H1 (cell line): ENCODE results near the gene DENND10. TPM values are rescaled to one million over a fixed set of nuclear protein-coding genes. Genes with fewer than 3 reads are reported as not detected.

Experiments used
- CTCF ChIA-PET: fragments of 300-600 bp; sonication (Branson Sonifier 250); formaldehyde crosslinking; loops from one replicate; lab custom pipeline; 2021; ENCODE audit not compliant: partially characterized antibody; lab: Charles Lee
- POLR2A ChIA-PET: fragments of 300-600 bp; sonication (Branson Sonifier 250); formaldehyde crosslinking; loops from one replicate; lab custom pipeline; 2021; ENCODE audit warnings: inconsistent platforms; ENCODE audit not compliant: partially characterized antibody; lab: Charles Lee
- DNase-seq, 2 experiments: peaks; one replicate each; pipeline versions ENCODE4 v3.0.0 to v3.0.0-alpha.2; 2010 to 2022; ENCODE audit warnings: low spot score in 2 of 2, low read depth in 1 of 2, mixed read lengths in 1 of 2
- FAIRE-seq: peaks from 2 replicates; lab custom pipeline; 2011; peaks lifted over from hg19 to GRCh38; lab: Jason Lieb, UNC
- H2AFZ ChIP-seq: 2 replicates; pipeline ENCODE4 v1.8.1; 2012; ENCODE audit warnings: low read length, inconsistent platforms
- H2AK5ac ChIP-seq: 2 replicates; pipeline ENCODE4 v1.6.1; 2013; ENCODE audit warnings: low read depth, low read length
- H2BK120ac ChIP-seq: replicated peaks from 2 replicates; pipeline ENCODE3; 2013; ENCODE audit warnings: low read depth, low read length, inconsistent platforms
- H2BK12ac ChIP-seq: 2 replicates; pipeline ENCODE4 v1.6.1; 2013; ENCODE audit warnings: low read depth, low read length
- H2BK15ac ChIP-seq: 2 replicates; pipeline ENCODE4 v1.6.1; 2013; ENCODE audit warnings: low read length
- H2BK20ac ChIP-seq: 2 replicates; pipeline ENCODE4 v1.6.1; 2013; ENCODE audit warnings: low read length
- H2BK5ac ChIP-seq: 2 replicates; pipeline ENCODE4 v1.6.1; 2013; ENCODE audit warnings: low read depth, low read length
- H3K14ac ChIP-seq: 2 replicates; pipeline ENCODE4 v1.6.1; 2013; ENCODE audit warnings: inconsistent platforms; ENCODE audit not compliant: insufficient read length
- H3K18ac ChIP-seq: 2 replicates; pipeline ENCODE4 v1.6.1; 2013; ENCODE audit warnings: low read length; ENCODE audit errors: extremely low read depth
- H3K23ac ChIP-seq: 2 replicates; pipeline ENCODE4 v1.6.1; 2013; ENCODE audit warnings: inconsistent platforms; ENCODE audit not compliant: insufficient read length
- H3K23me2 ChIP-seq: 2 replicates; pipeline ENCODE4 v1.6.1; 2013; ENCODE audit warnings: low read depth, low read length
- H3K27ac ChIP-seq: 2 replicates; pipeline ENCODE4 v1.6.1; 2011; ENCODE audit warnings: low read depth, low read length, inconsistent platforms
- H3K27me3 ChIP-seq, 4 experiments: replicated peaks in 1 of 4; 1 replicate in 1 of 4; 2 replicates in 3 of 4; pipeline versions ENCODE4 v1.6.1 to v1.8.1; 2011 to 2013; ENCODE audit warnings: low read length in 3 of 4, mild to moderate bottlenecking in 3 of 4, inconsistent platforms in 2 of 4, mixed read lengths in 2 of 4, moderate library complexity in 1 of 4; ENCODE audit not compliant: control insufficient read depth in 3 of 4, insufficient read depth in 3 of 4; ENCODE audit errors: extremely low read depth in 1 of 4
- H3K36me3 ChIP-seq, 4 experiments: 2 replicates each; pipeline versions ENCODE4 v1.6.1 to v1.8.1; 2011 to 2013; ENCODE audit warnings: mild to moderate bottlenecking in 4 of 4, low read length in 3 of 4, moderate library complexity in 2 of 4, control low read depth in 1 of 4, inconsistent platforms in 1 of 4; ENCODE audit not compliant: insufficient read depth in 4 of 4, control insufficient read depth in 2 of 4
- H3K4ac ChIP-seq: replicated peaks from 2 replicates; pipeline ENCODE3; 2013; ENCODE audit warnings: low read length, low read depth, mixed read lengths, inconsistent platforms; ENCODE audit not compliant: insufficient read length
- H3K4me1 ChIP-seq, 4 experiments: replicated peaks in 1 of 4; 1 replicate in 1 of 4; 2 replicates in 3 of 4; pipeline versions ENCODE4 v1.6.1 to v1.8.1; 2011 to 2013; ENCODE audit warnings: low read length in 3 of 4, inconsistent platforms in 2 of 4, mixed read lengths in 1 of 4; ENCODE audit not compliant: insufficient read depth in 4 of 4, control insufficient read depth in 3 of 4
- H3K4me2 ChIP-seq, 2 experiments: 2 replicates each; pipeline versions ENCODE4 v1.6.1 to v1.8.1; 2011 to 2013; ENCODE audit warnings: low read depth in 2 of 2, low read length in 2 of 2, control low read depth in 1 of 2, inconsistent platforms in 1 of 2, mild to moderate bottlenecking in 1 of 2; ENCODE audit not compliant: insufficient read depth in 1 of 2
- H3K4me3 ChIP-seq, 4 experiments: fragments of 200-600, 300-600 bp in 1 of 4; sonication (generic), shearing (Covaris generic), sonication (Bioruptor Twin) in 1 of 4; 2 replicates each; pipeline versions ENCODE4 v1.5.1 to v1.8.1; 2011 to 2016; ENCODE audit warnings: low read length in 4 of 4, low read depth in 3 of 4, control low read depth in 2 of 4, inconsistent platforms in 2 of 4, mild to moderate bottlenecking in 2 of 4, mixed read lengths in 1 of 4, moderate library complexity in 1 of 4; ENCODE audit not compliant: insufficient read depth in 2 of 4; ENCODE audit errors: extremely low read depth in 1 of 4
- H3K56ac ChIP-seq: replicated peaks from 2 replicates; pipeline ENCODE3; 2013; ENCODE audit warnings: low read depth, mild to moderate bottlenecking, mixed read lengths, low read length, inconsistent platforms; ENCODE audit not compliant: insufficient read length
- H3K79me1 ChIP-seq: 2 replicates; pipeline ENCODE4 v1.6.1; 2013; ENCODE audit warnings: low read depth, low read length, control low read depth
- H3K79me2 ChIP-seq, 2 experiments: 2 replicates each; pipeline versions ENCODE4 v1.6.1 to v1.8.1; 2012 to 2013; ENCODE audit warnings: low read length in 2 of 2, mild to moderate bottlenecking in 2 of 2, inconsistent platforms in 1 of 2; ENCODE audit not compliant: insufficient read depth in 2 of 2, control insufficient read depth in 1 of 2
- H3K9ac ChIP-seq, 4 experiments: replicated peaks in 1 of 4; 1 replicate in 1 of 4; 2 replicates in 3 of 4; pipeline versions ENCODE4 v1.6.1 to v1.8.1; 2011 to 2013; ENCODE audit warnings: low read depth in 3 of 4, low read length in 3 of 4, control low read depth in 2 of 4, mild to moderate bottlenecking in 2 of 4, moderate library complexity in 2 of 4, inconsistent platforms in 1 of 4; ENCODE audit errors: extremely low read depth in 1 of 4
- H3K9me3 ChIP-seq, 2 experiments: 2 replicates each; pipeline versions ENCODE4 v1.6.1 to v1.8.1; 2012 to 2013; ENCODE audit warnings: mild to moderate bottlenecking in 2 of 2, moderate library complexity in 2 of 2, control low read depth in 1 of 2, inconsistent platforms in 1 of 2, low read depth in 1 of 2, low read length in 1 of 2, mixed read lengths in 1 of 2; ENCODE audit not compliant: insufficient read depth in 2 of 2
- H4K20me1 ChIP-seq, 2 experiments: replicated peaks in 1 of 2; 2 replicates each; pipeline versions ENCODE3 to v1.8.1; 2011 to 2013; ENCODE audit warnings: inconsistent platforms in 2 of 2, low read length in 2 of 2, mild to moderate bottlenecking in 1 of 2; ENCODE audit not compliant: insufficient read depth in 2 of 2, control insufficient read depth in 1 of 2
- H4K5ac ChIP-seq: 2 replicates; pipeline ENCODE4 v1.6.1; 2013; ENCODE audit warnings: low read length, low read depth, mixed read lengths, inconsistent platforms; ENCODE audit not compliant: insufficient read length
- H4K8ac ChIP-seq: 2 replicates; pipeline ENCODE4 v1.8.0; 2013; ENCODE audit warnings: mild to moderate bottlenecking, moderate library complexity, low read length, inconsistent platforms; ENCODE audit not compliant: insufficient read depth; ENCODE audit errors: extremely low read depth
- H4K91ac ChIP-seq: replicated peaks from 2 replicates; pipeline ENCODE3; 2013; ENCODE audit warnings: low read length, mixed read lengths, inconsistent platforms; ENCODE audit not compliant: insufficient read length
- CEBPB ChIP-seq: IDR thresholded peaks from 2 replicates; pipeline ENCODE4 v1.6.1; 2012; ENCODE audit warnings: low read depth, low read length
- GABPA ChIP-seq: IDR thresholded peaks from 2 replicates; pipeline ENCODE4 v1.6.1; 2011; ENCODE audit warnings: mild to moderate bottlenecking, low read length, moderate library complexity, borderline replicate concordance; ENCODE audit not compliant: insufficient read depth
- NANOG ChIP-seq: IDR thresholded peaks from 2 replicates; pipeline ENCODE4 v1.6.1; 2011; ENCODE audit warnings: low read length, low read depth, mild to moderate bottlenecking, inconsistent platforms; ENCODE audit not compliant: insufficient read depth, poor library complexity, severe bottlenecking
- RBBP5 ChIP-seq: IDR thresholded peaks from 2 replicates; pipeline ENCODE4 v1.7.1; 2012; ENCODE audit warnings: low read depth, mild to moderate bottlenecking, inconsistent platforms, low read length, moderate library complexity, borderline replicate concordance
- RNF2 ChIP-seq: fragments of 200-900, 300-1000 bp; sonication (generic); IDR thresholded peaks from 2 replicates; pipeline ENCODE4 v1.7.1; 2016; ENCODE audit warnings: borderline replicate concordance, low read depth, mild to moderate bottlenecking, antibody characterized with exemption, low read length; ENCODE audit not compliant: poor library complexity, severe bottlenecking; ENCODE audit errors: missing control alignments
- SIN3A ChIP-seq, 2 experiments: IDR thresholded peaks in 1 of 2; conservative IDR thresholded peaks in 1 of 2; 2 replicates each; pipeline ENCODE4 v1.6.1; 2011 to 2012; ENCODE audit warnings: low read length in 2 of 2, improper control_type of control experiment in 1 of 2, low read depth in 1 of 2, mild to moderate bottlenecking in 1 of 2
- SIX5 ChIP-seq: IDR thresholded peaks from 2 replicates; pipeline ENCODE4 v1.6.1; 2011; ENCODE audit warnings: mild to moderate bottlenecking, low read depth, low read length
- SP2 ChIP-seq: IDR thresholded peaks from 2 replicates; pipeline ENCODE4 v1.6.1; 2012; ENCODE audit warnings: mild to moderate bottlenecking, low read length, inconsistent platforms
- SRF ChIP-seq: IDR thresholded peaks from 2 replicates; pipeline ENCODE4 v1.6.1; 2011; ENCODE audit warnings: mild to moderate bottlenecking, low read depth, low read length, moderate library complexity
- WGBS, 2 experiments: shearing (Covaris generic) in 1 of 2; methylation state at CpG; one replicate each; pipeline versions ENCODE4 v1.1.6 to v1.1.7; 2013 to 2015; ENCODE audit warnings: low lambda C conversion rate in 2 of 2, mixed read lengths in 2 of 2, inconsistent platforms in 1 of 2, low coverage in 1 of 2, missing lambda C conversion rate in 1 of 2; ENCODE audit not compliant: insufficient replicate concordance in 2 of 2, insufficient coverage in 1 of 2, insufficient read length in 1 of 2; ENCODE audit errors: extremely low coverage in 1 of 2, missing lambda C conversion rate in 1 of 2; 5-methylcytosine and 5-hydroxymethylcytosine counted together
- polyA plus RNA-seq, 7 experiments: library from polyadenylated mRNA; depleted of rRNA in 3 of 7; stranded (reverse) in 5 of 7; unstranded in 2 of 7; fragments of >200 nt in 5 of 7; fragments of 200-250 nt in 2 of 7; gene quantifications; 1 replicate in 5 of 7; 2 replicates in 1 of 7; 4 replicates in 1 of 7; pipeline versions ENCODE4 v1.2.1 to v1.2.3, GENCODE V29; 2011 to 2013; ENCODE audit warnings: missing spikeins in 2 of 7, mixed read lengths in 2 of 7
- total RNA-seq: library from RNA; stranded (reverse); fragmentation: NEBNext Ultra II Directional; extraction: Animal tissue kit (Norgen Biotek cat#: 25700); gene quantifications from 2 replicates; pipeline ENCODE4 v1.2.1, GENCODE V29; 2021
- TF ChIP-seq, protein P1 (sequence below): IDR thresholded peaks from 2 replicates; pipeline ENCODE4 v1.6.1; 2011; ENCODE audit warnings: low read length, improper control_type of control experiment

Gene DENND10
- total and polyA plus RNA-seq, 2 of the 8 experiments (the other 6 are each of a cell fraction or from before 2014, with no cell fraction given), result 49.3 to 64.4 TPM

DNA sequence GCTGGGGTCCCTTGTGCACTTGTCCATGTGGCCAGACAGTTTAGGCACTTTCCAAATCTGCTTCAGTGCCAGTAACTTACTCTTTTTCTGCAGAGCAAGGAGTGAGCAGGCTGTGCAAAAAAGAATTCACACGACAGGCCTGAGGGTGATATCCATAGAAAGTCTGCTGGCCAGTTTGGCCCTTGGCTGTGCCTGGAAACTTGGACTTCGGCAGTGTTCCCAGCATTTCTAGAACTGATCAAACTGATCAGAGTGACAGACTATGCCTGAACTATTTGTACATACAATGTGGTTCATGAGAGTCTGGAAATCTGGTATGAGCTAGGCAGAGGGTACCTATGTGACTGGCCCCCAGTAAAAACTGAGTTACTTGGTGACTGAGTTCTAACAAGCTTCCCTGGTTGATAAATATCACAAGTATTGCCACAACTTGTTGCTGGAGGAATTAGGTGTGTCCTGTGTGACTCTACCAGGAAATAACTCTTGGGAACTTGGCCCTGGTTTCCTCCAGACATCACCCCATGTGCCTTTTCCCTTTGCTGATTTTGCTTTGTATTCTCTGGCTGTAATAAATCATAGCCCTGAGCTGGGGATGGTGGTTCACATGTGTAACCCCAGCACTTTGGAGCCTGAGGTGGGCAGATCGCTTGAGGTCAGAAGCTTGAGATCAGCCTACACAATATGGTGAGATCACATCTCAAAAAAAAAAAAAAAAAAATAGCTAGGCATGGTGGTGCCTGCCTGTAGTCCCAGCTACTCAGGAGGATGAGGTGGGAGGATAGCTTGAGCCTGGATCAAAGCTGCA, 3.3 kb upstream of the DENND10 start:
- Histone ChIP-seq H3K79me1 (no peaks in the 10 kb centered on the region), H2BK5ac (no peak overlapping the region), H3K14ac (no peak overlapping the region), H3K9me3 (no peaks in the 10 kb centered on the region), H3K23me2 (peaks cover 6% of the 10 kb centered on the region; the same call in 1 of the 2 replicates), H3K9ac (no peak overlapping the region), H2BK120ac (no peak overlapping the region), H4K5ac (no peak overlapping the region), H3K36me3 (no peaks in the 10 kb centered on the region), H3K4ac (no peak overlapping the region), H3K4me3 (no peak overlapping the region), H4K8ac (no peak overlapping the region), H3K27me3 (no peaks in the 10 kb centered on the region), H2AFZ (no peak overlapping the region), H3K4me1 (peaks cover 0 to 3% (median 0%) of the 10 kb centered on the region in 4 experiments; a peak in 1 of 7 replicates), H3K27ac (no peak overlapping the region), H2BK20ac (no peak overlapping the region), H3K4me2 (no peak overlapping the region), H3K79me2 (peaks cover 0 to 10% of the 10 kb centered on the region in 2 experiments; a peak in 2 of 4 replicates), H3K56ac (no peak overlapping the region), H2BK15ac (no peak overlapping the region), H2BK12ac (no peak overlapping the region), H4K91ac (no peak overlapping the region), H3K23ac (no peak overlapping the region), H3K18ac (no peak overlapping the region), H2AK5ac (no peak overlapping the region), H4K20me1 (no peaks in the 10 kb centered on the region)
- FAIRE-seq (no peak), DNase-seq (no peak)
- ChIA-PET CTCF (interaction anchor here (0.6 to 1.7 kb wide), 7 partner anchors 16 to 389 kb away, joined by 3 to 5 read pairs (median 3); no protein-coding TSS in a partner anchor), POLR2A (interaction anchor here (0.6 to 1.3 kb wide), 4 partner anchors 18 to 685 kb away, joined by 3 to 7 read pairs (median 4); partner anchors contain the start of gene EIF3A)
- 84% methylated on average over 3 of the region's 3 CpGs; no CpG with 5 or more reads in 1 of the 2 experiments for WGBS, 2 experiments
- no peak for TF ChIP-seq SIN3A (conservative IDR thresholded peaks at IDR 0.05 in 1 of 2, IDR thresholded peaks at IDR 0.05 in 1 of 2; ENCODE audit: low read depth in 1 of 2, low read length in 2 of 2)
- TF ChIP-seq SRF, result no peak
- no peak for TF ChIP-seq RBBP5
- TF ChIP-seq, protein P1, sequence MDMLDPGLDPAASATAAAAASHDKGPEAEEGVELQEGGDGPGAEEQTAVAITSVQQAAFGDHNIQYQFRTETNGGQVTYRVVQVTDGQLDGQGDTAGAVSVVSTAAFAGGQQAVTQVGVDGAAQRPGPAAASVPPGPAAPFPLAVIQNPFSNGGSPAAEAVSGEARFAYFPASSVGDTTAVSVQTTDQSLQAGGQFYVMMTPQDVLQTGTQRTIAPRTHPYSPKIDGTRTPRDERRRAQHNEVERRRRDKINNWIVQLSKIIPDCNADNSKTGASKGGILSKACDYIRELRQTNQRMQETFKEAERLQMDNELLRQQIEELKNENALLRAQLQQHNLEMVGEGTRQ, result no peak
- no peak for TF ChIP-seq CEBPB
- TF ChIP-seq NANOG, result no peak
- no peak for TF ChIP-seq SIX5
- no peak for TF ChIP-seq GABPA
- no peak for TF ChIP-seq SP2
- no peak for TF ChIP-seq RNF2
